HG03442 (cell line): ENCODE results near the gene TUBB.
"Not testable (repeated sequence)": the region's sequence is repeated elsewhere in the genome, so short reads cannot be mapped to it uniquely, and the experiment has no call there.

Source experiments
- ATAC-seq: cut with Tn5 transposase; IDR thresholded peaks from one replicate; pipeline ENCODE4 v1.9.1; 2021; ENCODE audit warnings: mild to moderate bottlenecking, moderate library complexity; ENCODE audit not compliant: unreplicated experiment

The TUBB gene

DNA sequence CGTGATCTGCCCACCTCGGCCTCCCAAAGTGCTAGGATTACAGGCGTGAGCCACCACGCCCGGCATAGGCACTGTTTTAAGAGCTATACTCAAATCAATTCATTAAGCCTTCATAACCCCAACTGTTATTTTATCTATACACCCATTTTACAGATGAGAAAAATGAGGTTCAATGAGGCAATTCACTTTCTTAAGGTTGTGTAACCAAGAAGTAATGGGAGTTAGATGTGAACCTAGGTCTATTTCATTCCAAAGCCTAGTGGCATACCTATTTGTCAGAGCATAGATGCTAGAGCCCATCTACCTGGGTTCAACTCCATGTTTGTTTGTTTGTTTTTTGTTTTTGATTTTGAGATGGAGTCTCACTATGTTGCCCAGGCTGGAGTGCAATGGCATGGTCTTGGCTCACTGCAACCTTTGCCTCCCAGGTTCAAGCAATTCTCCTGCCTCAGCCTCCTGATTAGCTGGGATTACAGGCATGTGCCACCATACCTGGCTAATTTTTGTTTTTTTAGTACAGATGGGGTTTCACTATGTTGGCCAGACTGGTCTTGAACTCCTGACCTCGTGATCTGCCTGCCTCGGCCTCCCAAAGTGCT, 36.4 kb downstream of the TUBB start:
- ATAC-seq, result not testable (repeated sequence)

DNA sequence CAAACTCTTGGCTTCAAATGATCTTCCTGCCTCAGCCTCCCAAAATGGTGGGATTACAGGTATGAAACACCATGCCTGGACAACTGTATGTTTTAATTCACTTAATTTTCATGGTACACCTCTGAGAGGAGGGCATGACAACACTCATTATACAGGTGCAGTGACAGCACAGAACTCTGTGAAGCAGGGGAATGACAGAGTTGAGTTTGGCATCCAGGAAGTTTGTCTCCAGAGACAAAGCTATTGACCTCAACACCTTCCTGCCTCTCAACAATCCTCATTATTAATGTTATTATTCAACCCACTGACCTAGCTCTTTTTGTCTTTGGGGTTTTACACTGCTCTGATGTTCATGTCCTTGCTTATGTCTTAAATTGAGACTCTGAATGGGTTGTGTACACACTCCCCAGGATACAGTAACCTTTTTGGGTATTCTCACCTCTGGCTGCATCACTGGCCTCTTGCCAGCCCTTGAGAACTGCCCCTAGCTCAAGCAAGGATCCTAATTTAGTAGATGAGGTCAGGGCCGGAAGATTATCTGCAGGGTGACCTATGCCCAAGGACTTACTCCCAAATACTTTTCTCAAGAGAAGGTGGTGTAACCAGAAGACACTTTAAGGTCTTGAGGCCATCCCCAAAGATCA, 37.2 kb downstream of the TUBB start:
- no peak for ATAC-seq

DNA sequence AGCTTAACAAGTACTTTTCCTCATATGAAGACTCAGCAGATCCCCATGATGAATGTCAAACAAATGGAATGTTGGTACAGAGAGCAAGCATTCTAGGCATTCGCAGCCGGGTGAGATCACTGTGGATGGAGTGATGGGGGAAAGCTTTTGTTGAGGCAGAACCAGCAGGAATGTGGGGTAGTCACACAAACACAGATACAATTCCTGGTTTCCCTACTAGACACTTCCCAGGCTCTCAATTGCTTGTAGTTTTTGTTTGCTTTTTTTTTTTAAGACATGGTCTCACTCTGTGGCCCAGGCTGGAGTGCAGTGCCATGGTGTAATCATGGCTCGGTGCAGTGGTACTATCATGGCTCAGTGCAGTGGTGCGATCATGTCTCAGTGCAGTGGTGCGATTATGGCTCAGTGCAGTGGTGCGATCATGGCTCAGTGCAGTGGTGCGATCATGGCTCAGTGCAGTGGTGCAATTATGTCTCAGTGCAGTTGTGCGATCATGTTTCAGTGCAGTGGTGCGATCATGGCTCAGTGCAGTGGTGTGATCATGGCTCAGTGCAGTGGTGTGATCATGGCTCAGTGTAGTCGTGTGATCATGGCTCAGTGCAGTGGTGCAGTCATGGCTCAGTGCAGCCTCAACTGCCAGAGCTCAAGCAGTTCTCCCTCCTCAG, 39.6 kb downstream of the TUBB start:
- no peak for ATAC-seq

DNA sequence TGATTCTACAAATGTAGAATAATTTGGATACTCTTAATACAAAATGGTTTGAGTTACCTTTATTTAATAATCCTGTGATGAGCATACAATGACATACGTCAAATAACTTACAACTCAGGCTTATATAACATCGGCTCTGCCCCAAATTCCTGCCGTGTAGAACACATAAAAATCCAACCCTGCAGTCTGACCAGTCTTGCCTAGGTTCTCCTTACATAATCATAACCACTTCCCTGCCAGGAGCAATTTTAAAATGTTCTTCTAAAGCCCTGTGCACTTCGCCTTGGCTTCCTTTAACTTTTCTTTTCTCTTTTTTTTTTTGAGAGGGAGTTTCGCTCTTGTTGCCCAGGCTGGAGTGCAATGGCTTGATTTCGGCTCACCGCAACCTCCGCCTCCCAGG, 40.4 kb downstream of the TUBB start:
- no peak for ATAC-seq

DNA sequence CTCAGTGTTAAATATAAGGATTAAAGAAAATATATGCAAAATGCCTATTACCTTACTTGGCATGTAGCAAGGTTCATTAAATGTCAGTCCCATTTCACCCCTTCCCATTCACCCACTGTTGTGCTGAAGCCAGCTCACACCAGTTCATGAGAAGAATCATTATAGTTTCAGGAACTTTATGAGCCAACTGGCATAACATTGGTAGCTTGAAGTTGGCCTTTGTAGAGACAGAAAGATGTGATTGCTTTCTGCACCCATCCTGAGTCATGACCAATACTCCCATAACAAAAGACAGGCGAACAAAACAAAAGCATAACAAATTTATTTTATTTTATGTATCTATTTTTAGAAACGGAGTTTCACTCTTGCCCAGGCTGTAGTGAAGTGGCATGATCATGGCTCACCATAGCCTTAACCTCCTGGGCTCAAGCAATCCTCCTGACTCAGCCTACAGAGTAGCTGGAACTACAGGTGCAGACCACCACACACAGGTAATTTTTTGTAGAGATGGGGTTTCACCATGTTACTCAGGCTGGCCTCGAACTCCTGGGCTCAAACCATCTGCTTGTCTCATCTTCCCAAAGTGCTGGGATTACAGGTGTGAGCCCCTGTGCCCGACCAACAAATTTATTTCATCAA, 41.8 kb downstream of the TUBB start:
- ATAC-seq, result no peak

DNA sequence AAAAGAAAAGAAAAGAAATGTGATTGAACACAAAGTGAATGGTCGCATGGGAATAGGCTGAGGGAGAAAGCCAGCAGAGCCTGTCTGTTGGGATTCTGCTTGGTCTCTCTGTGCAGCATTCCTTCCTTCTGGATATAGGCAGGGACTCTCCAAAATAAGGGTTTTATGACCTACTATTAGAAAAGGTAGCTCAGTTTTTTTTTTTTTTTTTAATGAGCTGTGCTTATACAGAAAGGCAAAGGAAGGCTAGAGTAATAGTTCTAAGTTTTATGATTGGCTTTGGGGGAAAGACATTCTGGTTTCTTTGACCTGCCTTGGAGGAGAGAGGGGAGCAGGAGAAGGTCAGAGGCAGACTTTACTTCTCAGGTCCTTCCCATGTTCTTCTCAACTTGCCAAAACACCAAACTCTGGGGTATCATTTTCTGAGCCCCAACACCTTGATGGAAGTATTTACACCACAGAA, 43.0 kb downstream of the TUBB start:
- no peak for ATAC-seq

DNA sequence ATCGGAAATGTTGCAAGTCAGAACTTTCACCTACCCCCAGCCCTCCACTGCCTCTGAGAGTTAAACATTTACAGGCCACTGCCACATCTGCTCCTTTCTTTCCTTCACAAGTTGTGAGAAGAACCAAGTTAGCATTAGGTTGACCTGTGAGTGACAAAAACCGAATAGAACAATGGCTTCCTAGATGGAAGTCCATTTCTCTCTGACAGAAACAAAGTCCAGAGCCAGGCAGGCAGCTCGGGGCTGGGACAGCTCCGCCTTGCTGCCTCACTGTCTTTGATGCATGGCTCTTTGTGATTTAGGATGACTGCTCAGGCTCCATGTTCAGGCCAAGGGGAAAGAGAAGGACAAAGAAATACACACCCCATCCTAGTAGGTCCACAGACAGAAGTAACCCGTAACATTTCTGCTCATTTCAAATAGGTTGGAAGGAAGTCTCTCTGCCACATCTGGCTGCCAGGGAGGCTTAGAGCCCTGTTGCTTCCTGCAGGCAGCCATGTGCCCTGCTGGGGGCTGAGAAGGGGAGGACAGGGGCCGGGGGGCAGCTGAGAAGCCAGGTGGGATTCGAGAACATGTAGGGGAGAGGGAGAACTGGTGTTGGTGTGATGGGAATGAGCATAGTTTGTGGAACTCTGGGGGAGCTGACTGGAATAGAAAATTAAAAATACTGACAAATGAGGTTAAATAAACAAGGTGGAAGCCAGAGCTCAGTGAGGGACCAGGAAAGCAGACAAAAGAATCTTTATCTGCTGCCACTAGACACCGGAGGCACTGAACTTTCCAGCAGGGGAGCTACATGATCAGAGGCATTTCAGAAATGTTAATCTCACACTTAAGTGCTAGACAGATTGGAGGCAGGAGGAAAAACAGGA, 43.7 kb downstream of the TUBB start:
- no peak for ATAC-seq

DNA sequence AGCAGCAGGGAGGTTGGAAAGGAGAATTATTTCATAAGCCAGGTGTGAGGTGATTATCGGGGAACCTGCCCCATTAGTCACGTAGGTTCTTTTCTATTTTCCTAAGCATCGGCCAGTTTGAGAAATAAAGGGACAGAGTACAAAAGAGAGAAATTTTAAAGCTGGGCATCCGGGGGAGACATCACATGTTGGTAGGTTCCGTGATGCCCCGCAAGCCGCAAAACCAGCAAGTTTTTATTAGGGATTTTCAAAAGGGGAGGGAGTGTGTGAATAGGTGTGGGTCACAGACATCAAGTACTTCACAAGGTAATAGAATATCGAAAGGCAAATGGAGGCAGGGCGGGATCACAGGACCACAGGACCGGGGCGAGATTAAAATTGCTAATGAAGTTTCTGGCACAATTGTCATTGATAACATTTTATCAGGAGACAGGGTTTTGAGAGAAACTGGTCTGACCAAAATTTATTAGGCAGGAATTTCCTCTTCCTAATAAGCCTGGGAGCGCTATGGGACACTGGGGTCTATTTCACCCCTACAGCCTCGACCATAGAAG, 44.4 kb downstream of the TUBB start:
- ATAC-seq, result not testable (repeated sequence)

DNA sequence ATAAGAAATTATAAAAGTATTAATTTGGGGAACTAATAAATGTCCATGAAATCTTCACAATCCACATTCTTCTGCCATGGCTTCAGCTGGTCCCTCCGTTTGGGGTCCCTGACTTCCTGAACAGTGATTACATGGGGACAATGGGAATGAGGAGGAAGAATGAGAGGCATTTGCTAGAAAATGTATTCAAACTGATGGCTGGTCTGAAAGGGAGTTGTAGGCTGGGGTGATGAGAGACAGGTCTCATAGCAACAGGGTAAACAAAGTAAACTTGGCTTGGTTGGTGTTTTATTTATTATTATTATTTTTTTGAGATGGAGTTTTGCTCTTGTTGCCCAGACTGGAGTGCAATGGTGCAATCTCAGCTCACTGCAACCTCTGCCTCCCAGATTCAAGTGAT, 45.3 kb downstream of the TUBB start:
- not testable (repeated sequence) for ATAC-seq

DNA sequence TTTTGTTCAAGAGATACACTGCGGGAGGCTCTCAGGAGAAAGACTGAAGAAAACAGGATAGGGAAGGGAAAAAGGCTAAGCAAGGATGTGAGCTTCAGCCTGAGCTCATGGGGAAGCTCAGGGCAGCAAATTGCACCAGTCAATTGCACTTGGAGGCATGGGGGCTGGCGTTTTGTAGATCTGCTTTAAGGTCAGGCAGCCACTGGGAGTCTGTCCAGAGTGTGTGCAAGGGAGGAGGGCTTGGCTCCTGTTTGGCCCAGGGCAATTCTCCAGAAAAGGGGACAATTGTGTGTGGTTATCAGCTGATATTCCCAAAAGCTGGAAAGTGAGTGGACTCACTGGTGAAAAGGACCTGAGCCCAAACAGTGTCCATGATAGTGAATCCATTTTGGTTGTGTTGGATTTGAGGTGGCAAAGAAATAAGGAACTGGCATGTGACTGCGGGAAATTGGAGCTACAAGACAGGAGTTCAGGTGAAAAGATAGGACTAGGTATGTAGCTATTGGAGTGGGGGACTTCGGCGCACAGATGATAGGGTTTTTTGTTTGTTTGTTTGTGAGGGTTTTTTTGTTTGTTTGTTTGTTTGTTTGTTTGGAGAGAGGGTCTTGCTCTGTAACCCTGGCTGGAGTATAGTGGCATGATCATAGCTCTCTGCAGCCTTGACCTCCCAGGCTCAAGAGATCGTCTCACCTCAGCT, 46.5 kb downstream of the TUBB start:
- no peak for ATAC-seq

DNA sequence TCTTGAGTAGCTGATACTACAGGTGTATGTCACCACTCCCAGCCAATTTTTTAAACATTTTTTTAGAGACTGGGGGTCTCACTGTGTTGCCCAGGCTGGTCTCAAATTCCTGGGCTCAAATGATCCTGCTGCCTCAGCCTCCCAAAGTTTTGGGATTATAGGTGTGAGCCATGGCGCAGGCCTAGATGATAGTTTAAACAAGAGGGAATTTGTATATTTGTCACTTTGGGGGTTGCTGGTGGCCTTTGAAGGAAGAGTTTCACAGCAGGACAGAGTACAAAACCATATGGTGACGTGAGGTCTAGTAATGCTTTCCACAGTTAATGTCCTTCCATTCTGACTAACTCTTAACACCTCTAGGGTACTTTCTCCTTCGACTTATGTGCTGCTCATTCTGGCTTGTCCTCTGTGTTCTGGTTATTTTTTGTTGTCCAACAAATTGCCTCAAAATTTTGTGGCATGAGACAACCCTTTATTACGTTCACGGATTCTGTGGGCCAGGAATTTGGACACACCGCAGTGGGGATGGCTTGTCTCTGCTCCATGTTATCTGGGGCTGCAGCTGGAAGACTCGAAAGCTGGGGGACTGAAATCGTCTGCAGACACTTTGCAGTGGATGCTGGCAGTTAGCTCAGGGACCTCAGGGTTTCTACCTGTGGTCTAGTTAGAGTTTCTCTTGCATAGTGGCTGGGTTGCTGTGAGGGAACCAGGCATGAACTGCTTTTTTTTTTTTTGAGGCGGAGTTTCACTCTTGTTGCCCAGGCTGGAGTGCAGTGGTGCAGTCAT, 47.2 kb downstream of the TUBB start:
- peak; percentile 46 for ATAC-seq

DNA sequence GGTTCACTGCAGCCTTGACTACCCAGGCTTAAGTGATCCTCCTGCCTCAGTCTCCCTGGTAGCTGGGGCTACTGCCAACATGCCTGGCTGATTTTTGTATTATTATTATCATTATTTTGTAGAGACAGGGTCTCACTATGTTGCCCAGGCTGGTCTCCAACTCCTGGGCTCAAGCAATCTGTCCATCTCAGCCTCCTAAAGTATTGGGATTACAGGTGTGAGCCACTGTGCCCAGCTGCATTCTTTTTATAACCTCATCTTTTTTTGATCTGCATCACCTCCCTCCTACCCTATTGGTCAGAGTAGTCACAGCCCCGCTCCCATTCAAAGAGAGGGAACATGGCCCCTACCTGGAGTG, 47.8 kb downstream of the TUBB start:
- no peak for ATAC-seq

DNA sequence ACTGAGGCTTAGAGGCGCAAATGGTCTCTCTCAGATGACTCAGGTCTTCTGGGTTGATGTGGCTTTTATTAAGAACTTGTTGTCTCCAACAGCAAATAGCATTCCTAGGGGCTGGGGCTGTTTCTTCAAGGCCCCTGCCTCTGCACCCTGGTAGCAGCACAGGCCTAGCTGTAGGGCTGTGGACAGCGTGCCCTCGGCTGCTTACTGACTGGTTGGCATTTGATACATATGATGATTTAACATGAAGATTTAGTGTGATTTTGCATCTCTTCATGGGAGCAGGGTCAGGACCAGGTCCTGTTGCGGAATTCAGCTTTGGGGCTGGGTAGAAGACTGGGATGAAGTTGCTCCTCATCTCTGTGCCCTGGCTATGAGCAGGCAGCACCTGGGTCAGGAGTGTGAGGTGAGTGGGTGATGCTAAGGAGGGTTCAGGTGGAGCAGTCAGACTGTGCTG, 48.5 kb downstream of the TUBB start:
- no peak for ATAC-seq

DNA sequence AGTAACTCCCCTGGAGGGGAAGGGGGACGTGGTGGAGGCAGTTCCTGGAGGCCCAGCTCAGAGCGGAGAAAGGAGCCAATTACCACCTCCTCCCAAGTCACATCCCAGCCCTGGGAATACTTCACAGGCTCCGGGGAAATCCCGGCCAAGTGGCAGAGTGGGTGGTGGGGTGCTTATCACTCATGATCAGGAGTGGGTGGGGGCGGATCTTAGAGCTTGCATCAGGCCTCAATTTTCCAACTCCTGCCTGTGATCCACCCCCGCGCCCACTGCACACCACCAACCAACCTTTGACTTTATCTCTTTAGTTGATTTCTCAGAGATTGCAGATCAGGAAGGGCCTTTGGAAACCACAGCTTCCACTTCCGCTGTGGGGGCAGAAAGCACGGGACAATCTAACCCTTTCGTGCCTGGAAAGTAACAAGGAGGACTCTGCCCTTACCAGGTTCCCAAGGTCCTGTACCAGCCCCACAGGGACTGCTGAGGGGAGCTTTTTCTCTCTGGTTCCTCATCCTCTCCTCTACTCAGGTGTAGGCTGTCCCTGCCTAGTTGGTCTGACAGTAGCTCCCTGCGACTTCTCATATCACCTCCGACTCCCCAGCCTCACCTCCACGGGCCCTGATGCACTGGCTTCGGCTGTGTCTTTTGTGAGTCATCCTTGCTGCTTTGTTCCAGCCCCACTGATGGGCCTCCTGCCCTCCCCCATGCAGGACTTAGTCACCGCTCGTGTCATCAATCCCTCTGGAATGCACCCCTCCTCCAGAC, 49.1 kb downstream of the TUBB start:
- ATAC-seq, result no peak

DNA sequence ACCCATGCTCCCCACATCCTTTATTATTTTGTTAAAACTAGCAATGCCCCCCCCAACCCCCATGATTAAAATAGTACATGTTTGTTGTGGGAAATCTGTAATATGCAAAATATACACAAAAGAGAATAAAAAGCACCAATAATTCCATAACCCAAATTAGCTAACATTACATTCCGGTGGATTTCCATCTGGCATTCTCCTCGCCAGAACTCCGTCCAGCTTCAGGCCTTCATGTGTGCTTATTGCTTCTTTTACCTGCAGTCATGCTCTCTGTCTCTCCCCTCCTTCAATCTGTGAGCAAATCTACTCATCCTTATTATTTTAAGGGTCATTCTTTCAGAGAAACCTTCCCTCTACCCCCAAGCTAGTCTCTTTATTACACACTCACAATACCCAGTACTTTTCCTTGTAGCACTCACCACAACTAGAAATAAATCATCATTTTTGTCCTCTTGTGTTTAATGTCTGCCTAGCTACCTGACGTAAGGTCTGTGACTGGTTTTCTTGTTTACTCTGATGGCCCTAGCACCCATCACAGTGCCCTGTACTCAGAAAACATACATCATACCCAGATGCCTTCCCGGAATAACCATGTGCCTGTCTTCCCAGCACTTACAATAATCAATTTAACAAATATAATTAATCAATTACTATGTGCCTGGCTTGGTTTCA, 49.8 kb downstream of the TUBB start:
- ATAC-seq, result no peak

DNA sequence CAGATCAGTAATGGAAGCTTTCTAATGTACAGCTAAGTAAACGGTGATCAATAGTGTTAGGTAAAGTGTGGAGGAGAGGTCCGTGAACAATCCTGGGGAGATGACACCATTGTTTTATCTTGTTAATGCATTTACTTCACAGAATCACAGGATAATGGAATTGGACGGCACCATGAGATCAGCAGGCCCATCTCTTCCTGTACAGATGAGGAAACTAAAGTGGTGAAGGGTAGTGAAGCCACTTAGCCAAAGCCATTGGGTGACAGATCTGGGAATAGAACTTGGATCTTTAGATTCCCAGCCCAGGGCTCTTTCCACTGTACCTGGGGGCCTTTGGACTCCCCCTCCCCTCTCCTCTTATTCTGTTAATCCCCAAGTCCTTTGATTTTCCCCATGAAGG, 50.4 kb downstream of the TUBB start:
- ATAC-seq, result no peak

DNA sequence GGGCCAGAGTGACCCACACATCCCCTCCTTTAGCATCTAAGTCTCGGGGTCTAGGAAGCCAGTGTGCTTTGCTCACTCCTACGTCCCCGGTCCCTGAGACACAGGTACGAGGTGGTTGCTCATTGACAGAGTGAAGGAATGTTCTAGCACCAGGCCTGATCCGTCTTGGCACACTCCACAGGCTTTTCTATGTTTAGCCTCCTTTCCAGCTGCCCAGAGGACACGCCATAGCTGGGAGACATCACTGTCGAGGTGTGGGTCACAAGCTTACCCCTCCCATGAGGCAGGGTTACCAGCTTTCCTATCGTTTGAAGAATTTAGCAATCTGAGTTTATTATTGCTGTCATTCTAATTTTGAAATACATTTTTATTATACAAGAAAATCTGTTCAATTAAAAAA, 54.5 kb downstream of the TUBB start:
- ATAC-seq, result no peak
